Limb (tissue), 2 donors: ENCODE measurements around the gene TACC3.

ENCODE experiments used
- DNase-seq, 2 donors: peaks; one replicate each; pipeline ENCODE4 v3.0.0-alpha.2; 2016; ENCODE audit errors: extremely low spot score in 2 of 2

Gene TACC3

DNA sequence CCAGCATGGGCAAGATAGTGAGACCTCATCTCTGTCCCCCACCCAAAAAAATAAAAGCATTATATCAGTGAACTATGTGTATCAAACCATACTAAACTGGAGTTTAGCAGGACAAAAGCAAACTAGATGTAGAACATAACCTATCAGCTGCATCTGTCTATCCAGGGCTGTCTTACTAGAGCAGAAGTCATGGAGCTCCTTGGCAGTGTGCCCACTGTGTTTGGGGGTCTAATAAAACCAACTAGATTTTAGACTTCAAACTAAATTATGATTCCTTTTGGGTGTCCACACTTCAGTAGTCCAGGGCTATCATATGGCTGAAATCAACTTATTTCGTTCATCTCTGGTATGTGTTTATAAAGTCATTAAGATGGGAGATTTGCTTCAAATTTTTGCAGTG lies 17.5 kb upstream of the TACC3 start:
- no peak for DNase-seq

DNA sequence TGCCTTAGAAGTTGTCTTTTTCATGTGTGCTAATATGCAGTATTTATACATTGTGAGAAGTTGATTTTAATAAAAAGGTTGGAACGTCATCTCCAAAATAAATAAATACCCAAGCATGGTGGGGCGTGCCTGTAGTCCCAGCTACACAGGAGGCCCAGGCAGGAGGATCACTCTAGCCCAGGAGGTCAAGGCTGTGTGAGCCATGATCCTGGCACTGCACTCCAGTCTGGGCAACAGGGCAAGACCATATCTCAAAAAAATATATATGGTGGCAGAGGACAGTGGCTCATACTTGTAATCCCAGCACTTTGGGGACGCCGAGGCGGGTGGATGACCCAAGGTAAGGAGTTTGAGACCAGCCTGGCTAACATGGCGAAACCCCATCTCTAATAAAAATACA lies 15.6 kb upstream of the TACC3 start:
- DNase-seq, result no peak

- DNase-seq, result no peak
Observed at GRCh38 chr4:1706358-1706757, 15.0 kb upstream of the TACC3 start.

GRCh38 chr4:1708581-1708980 lies 12.7 kb upstream of the TACC3 start:
- no peak for DNase-seq

- DNase-seq, result no peak
Observed at GRCh38 chr4:1711055-1711570, 10.2 kb upstream of the TACC3 start.

- DNase-seq, result peak; percentile 29 to 65
Observed at GRCh38 chr4:1711571-1712215, 9.6 kb upstream of the TACC3 start.

- peak; percentile 91 to 94 for DNase-seq
Observed at GRCh38 chr4:1712216-1713002, 8.9 kb upstream of the TACC3 start, which contains the start of gene SLBP. TSS of gene SLBP (minus strand) at chr4:1712319. CDS start at chr4:1712188, 131 bp downstream.

- no peak for DNase-seq
Observed at GRCh38 chr4:1713003-1713851, 8.1 kb upstream of the TACC3 start.

- DNase-seq, result no peak
Observed at GRCh38 chr4:1714303-1715001, 6.9 kb upstream of the TACC3 start.

DNA sequence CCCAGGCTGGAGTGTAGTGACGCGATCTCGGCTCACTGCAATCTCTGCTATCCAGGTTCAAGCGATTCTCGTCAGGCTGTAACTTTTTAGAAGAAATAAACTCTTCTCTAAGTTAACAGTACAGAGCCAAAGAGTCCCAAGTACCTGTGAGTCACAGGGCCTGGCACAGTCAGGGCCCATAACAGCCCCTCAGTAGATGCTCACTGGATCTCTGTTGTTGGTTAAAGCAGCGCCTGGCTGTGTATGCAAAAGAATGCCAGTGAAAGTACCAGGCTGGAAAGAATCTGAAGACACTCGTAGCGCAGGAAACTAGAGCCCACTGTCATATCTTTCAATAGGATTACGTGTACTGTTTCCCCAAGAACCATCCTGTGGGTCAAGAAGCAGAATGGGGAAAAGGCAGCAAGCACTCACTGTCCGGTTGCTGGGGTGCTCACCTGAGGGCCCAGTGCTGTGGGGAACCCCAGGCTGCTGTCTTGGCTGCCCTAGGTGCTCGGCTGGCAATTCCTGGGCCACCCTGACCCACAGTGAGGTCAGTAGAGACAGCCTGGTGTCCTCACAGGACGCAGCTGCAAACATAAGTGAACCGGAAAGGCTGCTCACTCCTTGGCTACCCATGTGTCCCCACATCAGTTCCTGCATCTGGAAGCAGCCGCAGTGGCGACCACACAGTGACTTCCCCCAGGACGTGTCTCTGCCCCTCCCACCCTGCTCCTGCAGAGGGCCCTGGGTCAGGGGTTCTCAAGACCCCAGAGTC lies 6.1 kb upstream of the TACC3 start:
- no peak for DNase-seq

- DNase-seq, result no peak
Observed at GRCh38 chr4:1716065-1716945, 5.0 kb upstream of the TACC3 start.

- DNase-seq, result no peak
Observed at GRCh38 chr4:1717129-1718094, 3.9 kb upstream of the TACC3 start.

DNA sequence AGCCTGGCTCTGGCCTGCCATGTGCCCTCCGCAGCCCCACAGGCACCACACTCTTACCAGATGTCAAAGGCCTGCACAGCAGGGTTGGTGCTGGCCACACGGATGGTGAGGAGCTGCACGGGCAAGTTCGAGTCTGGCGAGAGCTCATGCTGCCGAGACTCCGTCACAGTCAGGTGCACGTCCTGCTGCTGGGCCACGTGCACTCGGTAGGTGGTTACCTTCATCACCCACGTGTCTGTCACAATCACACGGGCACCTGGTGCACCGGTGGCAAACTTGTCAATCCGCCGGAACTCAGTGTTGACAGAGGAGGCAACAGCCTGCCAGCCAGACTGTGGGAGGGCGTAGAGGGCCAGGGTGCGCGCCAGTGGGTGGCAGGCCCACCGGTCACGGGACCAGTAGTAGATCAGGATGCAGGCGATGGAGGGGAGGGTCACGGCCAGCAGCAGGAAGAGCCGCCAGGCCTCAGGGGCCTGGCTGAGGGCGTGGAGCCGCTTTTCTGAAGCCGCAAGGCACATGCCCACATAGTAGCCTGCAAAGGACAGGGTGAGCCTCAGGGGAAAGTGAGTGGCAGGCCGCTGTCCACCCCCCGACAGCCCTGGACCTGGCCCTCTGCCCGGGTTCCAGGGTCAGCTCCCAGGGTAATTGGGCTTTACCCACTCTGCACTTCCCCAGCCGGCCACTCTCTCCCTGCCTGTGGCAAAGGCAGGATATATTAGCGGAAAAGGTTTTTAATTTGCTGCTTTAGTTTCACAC lies 3.0 kb upstream of the TACC3 start:
- DNase-seq, result no peak

DNA sequence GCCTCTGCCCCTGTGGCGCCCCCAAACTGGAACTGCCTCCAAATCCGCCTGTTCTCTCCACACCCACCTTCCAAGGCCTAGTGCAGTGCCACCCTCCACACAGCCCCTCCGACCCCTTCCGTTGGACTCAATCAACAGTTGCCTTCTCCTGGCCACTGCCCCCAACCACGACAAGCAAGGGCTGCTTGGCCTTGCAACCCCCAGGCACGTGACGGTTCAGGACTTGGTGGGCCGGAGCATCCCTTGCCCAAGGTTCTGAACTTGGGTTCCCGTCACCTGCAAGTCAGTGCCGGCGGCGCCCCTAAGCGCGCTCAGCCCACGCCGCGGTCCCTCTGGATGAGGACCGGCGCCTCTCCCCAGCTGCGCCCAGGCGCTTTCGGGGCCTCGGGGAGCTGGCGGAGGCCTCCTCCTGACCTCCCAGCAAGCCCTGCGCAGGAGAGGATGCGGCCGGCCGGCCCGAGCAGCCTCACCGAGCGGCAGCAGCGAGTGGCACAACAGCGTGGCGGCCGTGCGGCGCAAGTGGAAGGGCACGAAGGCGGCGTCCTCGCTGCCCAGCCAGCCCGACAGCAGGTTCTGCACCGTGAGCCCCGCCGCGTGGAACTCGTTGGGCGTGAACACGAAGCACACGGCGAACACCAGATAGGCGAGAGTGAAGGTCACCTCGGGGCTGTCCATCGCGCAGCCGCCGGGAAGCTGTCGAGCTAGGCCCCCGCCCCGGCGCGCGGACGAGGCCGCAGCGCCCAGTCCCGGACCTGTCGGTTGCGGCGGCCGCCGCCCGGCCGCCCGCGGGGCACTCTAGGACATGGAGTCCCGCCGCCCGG lies 948 bp upstream of the TACC3 start:
- no peak for DNase-seq

GRCh38 chr4:1721666-1722550 lies 587 bp downstream of the TACC3 start:
- DNase-seq, result no peak
